Upper lobe of right lung (tissue), 1 donor: ENCODE measurements around the gene LHFPL2. TPM values are rescaled to one million over a fixed set of nuclear protein-coding genes. Genes with fewer than 3 reads are reported as not detected.

Source experiments
- ATAC-seq: fragments of 200-7000 bp; cut with Tn5 transposase; one replicate; pipeline ENCODE4 v1.9.1; 2020; ENCODE audit warnings: mild to moderate bottlenecking, moderate library complexity
- DNase-seq: peaks from one replicate; pipeline ENCODE4 v3.0.0-alpha.2; 2020
- H3K27ac ChIP-seq: fragments of 200-600 bp; one replicate; pipeline ENCODE4 v1.8.0; 2022
- H3K27me3 ChIP-seq: fragments of 200-600 bp; one replicate; pipeline ENCODE4 v1.8.0; 2022; ENCODE audit warnings: mild to moderate bottlenecking
- H3K36me3 ChIP-seq: fragments of 200-600 bp; one replicate; pipeline ENCODE4 v1.8.0; 2022
- H3K4me1 ChIP-seq: fragments of 200-600 bp; one replicate; pipeline ENCODE4 v1.8.0; 2022
- H3K4me3 ChIP-seq: fragments of 200-600 bp; one replicate; pipeline ENCODE4 v1.8.0; 2022; ENCODE audit warnings: mild to moderate bottlenecking
- H3K9me3 ChIP-seq: fragments of 200-600 bp; one replicate; pipeline ENCODE4 v1.8.0; 2022
- CTCF ChIP-seq: fragments of 200-600 bp; IDR thresholded peaks from one replicate; pipeline ENCODE4 v1.8.0; 2022; ENCODE audit warnings: antibody characterized with exemption
- intact Hi-C: fragments of 100-400 bp; cut with DNase I; formaldehyde crosslinking; loops from one replicate; pipeline ENCODE4 v1.11.0; 2022
- total RNA-seq: library from RNA; stranded (reverse); fragmentation: NEBNext Ultra II Directional; extraction: Animal tissue kit (Norgen Biotek cat#: 25700); gene quantifications from one replicate; pipeline ENCODE4 v1.2.1, GENCODE V29; 2021
- donor health status: DM: no; HTN: yes; CAD: no; lungs with severe emphysema.

Gene LHFPL2
- total RNA-seq, 1 donor from 2014 or later = 41.0 TPM

- Histone ChIP-seq H3K4me1 (peaks cover 10% of the 10 kb centered on the region), H3K4me3 (no peak overlapping the region), H3K27ac (no peak overlapping the region), H3K27me3 (no peaks in the 10 kb centered on the region), H3K36me3 (no peaks in the 10 kb centered on the region), H3K9me3 (no peaks in the 10 kb centered on the region)
- TF ChIP-seq CTCF = no peak
- ATAC-seq = no peak
- intact Hi-C loops = no loop called here
- no peak for DNase-seq
These were observed 4.4 kb downstream of the LHFPL2 start for GRCh38 chr5:78644129-78644528.

GRCh38 chr5:78642701-78643100 lies 5.9 kb downstream of the LHFPL2 start:
- intact Hi-C loops = no loop called here
- Histone ChIP-seq H3K27me3 (no peaks in the 10 kb centered on the region), H3K4me3 (no peak overlapping the region), H3K4me1 (peaks cover 23% of the 10 kb centered on the region), H3K27ac (no peak overlapping the region), H3K36me3 (no peaks in the 10 kb centered on the region), H3K9me3 (no peaks in the 10 kb centered on the region)
- ATAC-seq = no peak
- no peak for DNase-seq
- TF ChIP-seq CTCF = no peak

GRCh38 chr5:78640662-78641474 lies 7.7 kb downstream of the LHFPL2 start:
- TF ChIP-seq CTCF = no peak
- intact Hi-C loops = no loop called here
- DNase-seq (no peak), ATAC-seq (no peak)
- Histone ChIP-seq H3K4me1 (peaks cover 17% of the 10 kb centered on the region), H3K36me3 (no peaks in the 10 kb centered on the region), H3K4me3 (no peak overlapping the region), H3K9me3 (no peaks in the 10 kb centered on the region), H3K27ac (no peak overlapping the region), H3K27me3 (no peaks in the 10 kb centered on the region)

- no peak for ATAC-seq
- Histone ChIP-seq H3K27ac (no peak overlapping the region), H3K4me1 (peaks cover 17% of the 10 kb centered on the region), H3K36me3 (no peaks in the 10 kb centered on the region), H3K27me3 (no peaks in the 10 kb centered on the region), H3K9me3 (no peaks in the 10 kb centered on the region), H3K4me3 (no peak overlapping the region)
- TF ChIP-seq CTCF = no peak
- DNase-seq = no peak
- intact Hi-C loops = no loop called here
These were observed 8.8 kb downstream of the LHFPL2 start for GRCh38 chr5:78639791-78640190.

GRCh38 chr5:78638973-78639669 lies 9.5 kb downstream of the LHFPL2 start:
- no peak for DNase-seq
- Histone ChIP-seq H3K4me1 (peaks cover 17% of the 10 kb centered on the region), H3K27ac (peak overlapping the region; percentile 30), H3K4me3 (no peak overlapping the region), H3K36me3 (no peaks in the 10 kb centered on the region), H3K27me3 (no peaks in the 10 kb centered on the region), H3K9me3 (no peaks in the 10 kb centered on the region)
- TF ChIP-seq CTCF = no peak
- intact Hi-C loops = no loop called here
- ATAC-seq = no peak
